Liver (tissue), 9 donors: ENCODE data around the gene TRIM9. TPM values are rescaled to one million over a fixed set of nuclear protein-coding genes. Genes with fewer than 3 reads are reported as not detected.

ENCODE experiments used
- DNase-seq: peaks from one replicate; pipeline ENCODE4 v3.0.0-alpha.2; 2017; ENCODE audit warnings: low spot score
- H3K27ac ChIP-seq, 2 donors: one replicate each; pipeline ENCODE4 v1.7.0; 2013; ENCODE audit warnings: inconsistent platforms in 2 of 2, low read length in 2 of 2, control low read depth in 1 of 2, low read depth in 1 of 2, mild to moderate bottlenecking in 1 of 2
- H3K27me3 ChIP-seq, 4 donors: one replicate each; pipeline versions ENCODE4 v1.6.1 to v1.7.0; 2013; ENCODE audit warnings: low read length in 3 of 4, inconsistent platforms in 1 of 4, mild to moderate bottlenecking in 1 of 4, moderate library complexity in 1 of 4; ENCODE audit not compliant: control insufficient read depth in 4 of 4, insufficient read depth in 4 of 4
- H3K36me3 ChIP-seq, 4 donors: one replicate each; pipeline versions ENCODE4 v1.6.1 to v1.7.0; 2013; ENCODE audit warnings: low read length in 3 of 4, mild to moderate bottlenecking in 3 of 4, low read depth in 1 of 4, moderate library complexity in 1 of 4; ENCODE audit not compliant: control insufficient read depth in 4 of 4, insufficient read depth in 3 of 4
- H3K4me1 ChIP-seq, 4 donors: one replicate each; pipeline versions ENCODE4 v1.6.1 to v1.7.0; 2013; ENCODE audit warnings: low read length in 3 of 4, mild to moderate bottlenecking in 3 of 4, moderate library complexity in 1 of 4; ENCODE audit not compliant: control insufficient read depth in 4 of 4, insufficient read depth in 4 of 4
- H3K4me3 ChIP-seq, 3 donors: one replicate each; pipeline versions ENCODE4 v1.6.1 to v1.7.0; 2013; ENCODE audit warnings: low read length in 3 of 3, control low read depth in 1 of 3, low read depth in 1 of 3, mild to moderate bottlenecking in 1 of 3
- H3K9ac ChIP-seq, 2 donors: one replicate each; pipeline ENCODE4 v1.7.0; 2013; ENCODE audit warnings: low read length in 2 of 2, mild to moderate bottlenecking in 2 of 2, moderate library complexity in 2 of 2, control low read depth in 1 of 2, low read depth in 1 of 2
- H3K9me3 ChIP-seq, 4 donors: one replicate each; pipeline versions ENCODE4 v1.6.1 to v1.7.0; 2013; ENCODE audit warnings: low read length in 3 of 4; ENCODE audit not compliant: control insufficient read depth in 4 of 4
- FOXA2 ChIP-seq: IDR thresholded peaks from 2 replicates; pipeline ENCODE4 v1.6.1; 2016; ENCODE audit warnings: antibody characterized with exemption
- GABPA ChIP-seq, 2 donors: IDR thresholded peaks in 1 of 2; conservative IDR thresholded peaks in 1 of 2; 2 replicates each; pipeline ENCODE4 v1.6.1; 2016; ENCODE audit warnings: antibody characterized with exemption in 2 of 2, mild to moderate bottlenecking in 1 of 2, moderate library complexity in 1 of 2
- HNF4A ChIP-seq, 2 donors: conservative IDR thresholded peaks; 2 replicates each; pipeline ENCODE4 v1.6.1; 2016; ENCODE audit warnings: antibody characterized with exemption in 2 of 2, mild to moderate bottlenecking in 2 of 2
- HNF4G ChIP-seq: IDR thresholded peaks from 2 replicates; pipeline ENCODE4 v1.6.1; 2016; ENCODE audit warnings: antibody characterized with exemption
- JUND ChIP-seq, 2 donors: IDR thresholded peaks; 2 replicates each; pipeline ENCODE4 v1.6.1; 2016; ENCODE audit warnings: antibody characterized with exemption in 2 of 2
- NR2F2 ChIP-seq: IDR thresholded peaks from 2 replicates; pipeline ENCODE4 v1.6.1; 2016; ENCODE audit warnings: antibody characterized with exemption
- RAD21 ChIP-seq, 2 donors: IDR thresholded peaks; 2 replicates each; pipeline ENCODE4 v1.6.1; 2016; ENCODE audit warnings: antibody characterized with exemption in 2 of 2, mild to moderate bottlenecking in 2 of 2
- TAF1 ChIP-seq: conservative IDR thresholded peaks from 2 replicates; pipeline ENCODE4 v1.6.1; 2016; ENCODE audit warnings: antibody characterized with exemption, mild to moderate bottlenecking
- YY1 ChIP-seq: IDR thresholded peaks from 2 replicates; pipeline ENCODE4 v1.6.1; 2016; ENCODE audit warnings: antibody characterized with exemption, mild to moderate bottlenecking
- WGBS: extraction: QIAGEN DNeasy Blood & Tissue Kit; methylation state at CpG from one replicate; pipeline ENCODE4 v1.1.7; 2013; 5-methylcytosine and 5-hydroxymethylcytosine counted together
- polyA plus RNA-seq, 2 donors: library from polyadenylated mRNA; stranded (reverse) in 1 of 2; unstranded in 1 of 2; fragments of 200-250 nt in 1 of 2; fragments of >200 nt in 1 of 2; fragmentation: Nextera tagmentation in 1 of 2; extraction: Ambion mirVana in 1 of 2; gene quantifications; one replicate each; pipeline versions ENCODE4 v1.2.1 to v1.2.3, GENCODE V29; 2013 to 2015
- total RNA-seq, 2 donors: library from RNA; depleted of rRNA; stranded (reverse); fragments of >200 nt; gene quantifications; one replicate each; pipeline ENCODE4 v1.2.3, GENCODE V29; 2014
- TF ChIP-seq, protein P1 (sequence below): fragments of 150-350 bp; IDR thresholded peaks from 2 replicates; pipeline ENCODE4 v1.5.1; 2017; ENCODE audit warnings: improper control_type of control experiment, low read depth, low read length; ENCODE audit not compliant: missing input control
- TF ChIP-seq, protein P2 (sequence below): IDR thresholded peaks from 2 replicates; pipeline ENCODE4 v1.6.1; 2016; ENCODE audit warnings: antibody characterized with exemption
- TF ChIP-seq, protein P3 (sequence below): IDR thresholded peaks from 2 replicates; pipeline ENCODE4 v1.6.1; 2016; ENCODE audit warnings: antibody characterized with exemption, mild to moderate bottlenecking
- TF ChIP-seq, protein P4 (sequence below): IDR thresholded peaks from 2 replicates; pipeline ENCODE4 v1.6.1; 2016; ENCODE audit warnings: antibody characterized with exemption
- donor health status: healthy.
- donor health status: healthy.
- donor health status: healthy.
- donor health status: healthy.
- donor health status: healthy.

The TRIM9 gene
- total and polyA plus RNA-seq, 4 donors: 0.09 to 1.6 (median 0.18) TPM

DNA sequence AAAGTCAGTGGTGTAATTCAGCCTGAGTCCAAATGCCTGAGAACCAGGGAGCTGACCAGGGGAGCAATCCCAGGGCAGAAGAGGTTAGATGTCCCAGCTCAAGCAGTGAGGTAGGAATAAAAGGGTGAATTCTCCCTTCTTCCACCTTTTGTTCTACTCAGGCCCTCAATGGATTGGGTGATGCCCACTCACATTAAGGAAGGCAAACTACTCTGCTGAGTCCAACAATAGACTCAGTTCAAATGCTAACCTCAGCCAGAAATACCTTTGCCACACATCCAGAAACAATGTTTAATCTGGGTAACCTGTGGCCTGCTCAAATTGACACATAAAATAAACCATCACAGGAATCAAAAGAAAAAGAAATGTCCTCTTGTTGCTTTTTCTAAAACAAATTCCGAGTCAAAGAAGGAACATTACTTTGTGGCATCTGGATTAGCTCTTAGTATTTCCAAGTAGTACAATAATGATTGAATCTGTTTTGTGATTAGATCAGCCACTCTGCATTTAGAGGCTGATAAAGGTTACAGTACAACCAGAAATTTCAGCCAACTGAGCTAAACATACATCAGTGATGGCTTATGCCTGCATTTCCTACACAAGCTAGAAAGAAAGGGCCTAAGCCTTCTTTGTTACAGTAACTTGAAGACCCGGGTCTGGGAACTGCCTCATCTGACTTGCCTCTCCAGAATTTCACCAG lies 43.6 kb upstream of the TRIM9 start:
- no peaks in the 10 kb centered on the region for H3K36me3 ChIP-seq
- no peaks in the 10 kb centered on the region for H3K9me3 ChIP-seq
- H3K27ac ChIP-seq: no peak overlapping the region
- H3K4me3 ChIP-seq: no peak overlapping the region
- 75% methylated on average over 2 of the region's 2 CpGs for WGBS
- no peak overlapping the region for H3K9ac ChIP-seq
- DNase-seq: no peak
- no peaks in the 10 kb centered on the region for H3K4me1 ChIP-seq
- H3K27me3 ChIP-seq: no peaks in the 10 kb centered on the region
- TF ChIP-seq YY1: no peak
- TF ChIP-seq RAD21 (IDR thresholded peaks at IDR 0.05): no peak
- TF ChIP-seq GABPA (IDR thresholded peaks at IDR 0.05 in 1 of 2, conservative IDR thresholded peaks at IDR 0.05 in 1 of 2): no peak
- TF ChIP-seq, protein P1, sequence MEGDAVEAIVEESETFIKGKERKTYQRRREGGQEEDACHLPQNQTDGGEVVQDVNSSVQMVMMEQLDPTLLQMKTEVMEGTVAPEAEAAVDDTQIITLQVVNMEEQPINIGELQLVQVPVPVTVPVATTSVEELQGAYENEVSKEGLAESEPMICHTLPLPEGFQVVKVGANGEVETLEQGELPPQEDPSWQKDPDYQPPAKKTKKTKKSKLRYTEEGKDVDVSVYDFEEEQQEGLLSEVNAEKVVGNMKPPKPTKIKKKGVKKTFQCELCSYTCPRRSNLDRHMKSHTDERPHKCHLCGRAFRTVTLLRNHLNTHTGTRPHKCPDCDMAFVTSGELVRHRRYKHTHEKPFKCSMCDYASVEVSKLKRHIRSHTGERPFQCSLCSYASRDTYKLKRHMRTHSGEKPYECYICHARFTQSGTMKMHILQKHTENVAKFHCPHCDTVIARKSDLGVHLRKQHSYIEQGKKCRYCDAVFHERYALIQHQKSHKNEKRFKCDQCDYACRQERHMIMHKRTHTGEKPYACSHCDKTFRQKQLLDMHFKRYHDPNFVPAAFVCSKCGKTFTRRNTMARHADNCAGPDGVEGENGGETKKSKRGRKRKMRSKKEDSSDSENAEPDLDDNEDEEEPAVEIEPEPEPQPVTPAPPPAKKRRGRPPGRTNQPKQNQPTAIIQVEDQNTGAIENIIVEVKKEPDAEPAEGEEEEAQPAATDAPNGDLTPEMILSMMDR: no peak
- TF ChIP-seq NR2F2: no peak
- TF ChIP-seq, protein P2, sequence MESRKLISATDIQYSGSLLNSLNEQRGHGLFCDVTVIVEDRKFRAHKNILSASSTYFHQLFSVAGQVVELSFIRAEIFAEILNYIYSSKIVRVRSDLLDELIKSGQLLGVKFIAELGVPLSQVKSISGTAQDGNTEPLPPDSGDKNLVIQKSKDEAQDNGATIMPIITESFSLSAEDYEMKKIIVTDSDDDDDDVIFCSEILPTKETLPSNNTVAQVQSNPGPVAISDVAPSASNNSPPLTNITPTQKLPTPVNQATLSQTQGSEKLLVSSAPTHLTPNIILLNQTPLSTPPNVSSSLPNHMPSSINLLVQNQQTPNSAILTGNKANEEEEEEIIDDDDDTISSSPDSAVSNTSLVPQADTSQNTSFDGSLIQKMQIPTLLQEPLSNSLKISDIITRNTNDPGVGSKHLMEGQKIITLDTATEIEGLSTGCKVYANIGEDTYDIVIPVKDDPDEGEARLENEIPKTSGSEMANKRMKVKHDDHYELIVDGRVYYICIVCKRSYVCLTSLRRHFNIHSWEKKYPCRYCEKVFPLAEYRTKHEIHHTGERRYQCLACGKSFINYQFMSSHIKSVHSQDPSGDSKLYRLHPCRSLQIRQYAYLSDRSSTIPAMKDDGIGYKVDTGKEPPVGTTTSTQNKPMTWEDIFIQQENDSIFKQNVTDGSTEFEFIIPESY: no peak
- TF ChIP-seq FOXA2: no peak
- no peak for TF ChIP-seq HNF4A (conservative IDR thresholded peaks at IDR 0.05)
- no peak for TF ChIP-seq HNF4G
- no peak for TF ChIP-seq JUND (IDR thresholded peaks at IDR 0.05)
- TF ChIP-seq, protein P3, sequence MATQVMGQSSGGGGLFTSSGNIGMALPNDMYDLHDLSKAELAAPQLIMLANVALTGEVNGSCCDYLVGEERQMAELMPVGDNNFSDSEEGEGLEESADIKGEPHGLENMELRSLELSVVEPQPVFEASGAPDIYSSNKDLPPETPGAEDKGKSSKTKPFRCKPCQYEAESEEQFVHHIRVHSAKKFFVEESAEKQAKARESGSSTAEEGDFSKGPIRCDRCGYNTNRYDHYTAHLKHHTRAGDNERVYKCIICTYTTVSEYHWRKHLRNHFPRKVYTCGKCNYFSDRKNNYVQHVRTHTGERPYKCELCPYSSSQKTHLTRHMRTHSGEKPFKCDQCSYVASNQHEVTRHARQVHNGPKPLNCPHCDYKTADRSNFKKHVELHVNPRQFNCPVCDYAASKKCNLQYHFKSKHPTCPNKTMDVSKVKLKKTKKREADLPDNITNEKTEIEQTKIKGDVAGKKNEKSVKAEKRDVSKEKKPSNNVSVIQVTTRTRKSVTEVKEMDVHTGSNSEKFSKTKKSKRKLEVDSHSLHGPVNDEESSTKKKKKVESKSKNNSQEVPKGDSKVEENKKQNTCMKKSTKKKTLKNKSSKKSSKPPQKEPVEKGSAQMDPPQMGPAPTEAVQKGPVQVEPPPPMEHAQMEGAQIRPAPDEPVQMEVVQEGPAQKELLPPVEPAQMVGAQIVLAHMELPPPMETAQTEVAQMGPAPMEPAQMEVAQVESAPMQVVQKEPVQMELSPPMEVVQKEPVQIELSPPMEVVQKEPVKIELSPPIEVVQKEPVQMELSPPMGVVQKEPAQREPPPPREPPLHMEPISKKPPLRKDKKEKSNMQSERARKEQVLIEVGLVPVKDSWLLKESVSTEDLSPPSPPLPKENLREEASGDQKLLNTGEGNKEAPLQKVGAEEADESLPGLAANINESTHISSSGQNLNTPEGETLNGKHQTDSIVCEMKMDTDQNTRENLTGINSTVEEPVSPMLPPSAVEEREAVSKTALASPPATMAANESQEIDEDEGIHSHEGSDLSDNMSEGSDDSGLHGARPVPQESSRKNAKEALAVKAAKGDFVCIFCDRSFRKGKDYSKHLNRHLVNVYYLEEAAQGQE: no peak

DNA sequence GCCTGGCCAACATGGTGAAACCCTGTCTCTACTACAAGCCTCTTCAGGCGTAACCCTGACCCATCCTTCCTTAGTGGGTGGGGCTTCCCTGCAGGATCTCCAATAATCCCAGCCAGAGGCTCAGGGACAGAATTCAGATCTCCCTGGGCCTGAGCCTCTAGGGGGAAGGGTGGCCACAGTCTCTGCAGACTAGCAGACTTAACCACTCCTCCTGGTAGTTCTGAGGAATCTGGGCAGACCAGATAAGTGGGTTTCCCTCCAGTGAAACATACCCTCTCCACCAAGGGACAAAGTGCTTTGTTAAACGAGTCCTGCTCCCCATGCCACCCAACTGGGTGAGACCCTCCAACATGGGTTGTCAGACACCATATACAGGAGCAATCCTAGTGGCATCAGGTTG lies 36.6 kb upstream of the TRIM9 start:
- no peaks in the 10 kb centered on the region for H3K4me1 ChIP-seq

More for the DNA sequence above, 36.6 kb upstream of the TRIM9 start:
- no peak overlapping the region for H3K4me3 ChIP-seq
- no peak overlapping the region for H3K27ac ChIP-seq
- H3K9ac ChIP-seq: no peak overlapping the region
- 83% methylated on average over 2 of the region's 2 CpGs for WGBS
- H3K27me3 ChIP-seq: no peaks in the 10 kb centered on the region
- no peaks in the 10 kb centered on the region for H3K36me3 ChIP-seq
- H3K9me3 ChIP-seq: no peaks in the 10 kb centered on the region
- no peak for DNase-seq
- TF ChIP-seq JUND (IDR thresholded peaks at IDR 0.05) (no peak), HNF4A (conservative IDR thresholded peaks at IDR 0.05) (no peak), NR2F2 (no peak), YY1 (no peak), TAF1 (no peak)
- TF ChIP-seq, protein P1: no peak
- TF ChIP-seq, protein P4, sequence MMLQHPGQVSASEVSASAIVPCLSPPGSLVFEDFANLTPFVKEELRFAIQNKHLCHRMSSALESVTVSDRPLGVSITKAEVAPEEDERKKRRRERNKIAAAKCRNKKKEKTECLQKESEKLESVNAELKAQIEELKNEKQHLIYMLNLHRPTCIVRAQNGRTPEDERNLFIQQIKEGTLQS: no peak
